ENCODE results near the gene KMT2C.
"Not testable (repeated sequence)": the region's sequence is repeated elsewhere in the genome, so short reads cannot be mapped to it uniquely, and the experiment has no call there.

KMT2C gene

GRCh38 chr7:152328234-152328633 lies 107.6 kb downstream of the KMT2C start:
- H3K27me3 ChIP-seq (replicated peaks; ENCODE audit: control insufficient read depth, insufficient read depth, low read length, poor library complexity, severe bottlenecking): no peaks in the 10 kb centered on the region
- H3K36me3 ChIP-seq (ENCODE audit: control insufficient read depth, insufficient read depth, low read length): peaks cover 18% of the 10 kb centered on the region
- H3K4me3 ChIP-seq (ENCODE audit: insufficient read depth, low read depth, low read length, poor library complexity, severe bottlenecking): no peak overlapping the region
- no peaks in the 10 kb centered on the region for H3K4me1 ChIP-seq (ENCODE audit: control insufficient read depth, insufficient read depth, low read length, poor library complexity, severe bottlenecking)
- no peak for DNase-seq
- H3K27ac ChIP-seq (ENCODE audit: insufficient read depth, low read length, poor library complexity, severe bottlenecking): no peak overlapping the region
- H3K9me3 ChIP-seq (ENCODE audit: control insufficient read depth, low read length): no peaks in the 10 kb centered on the region

GRCh38 chr7:152315845-152316244 lies 120.0 kb downstream of the KMT2C start:
- Histone ChIP-seq H3K27ac (ENCODE audit: insufficient read depth, low read length, poor library complexity, severe bottlenecking) (no peak overlapping the region), H3K4me3 (ENCODE audit: insufficient read depth, low read depth, low read length, poor library complexity, severe bottlenecking) (no peak overlapping the region)

GRCh38 chr7:152313831-152314604 lies 121.8 kb downstream of the KMT2C start:
- H3K27me3 ChIP-seq (replicated peaks; ENCODE audit: control insufficient read depth, insufficient read depth, low read length, poor library complexity, severe bottlenecking): no peaks in the 10 kb centered on the region
- DNase-seq: no peak
- H3K4me3 ChIP-seq (ENCODE audit: insufficient read depth, low read depth, low read length, poor library complexity, severe bottlenecking): no peak overlapping the region
- no peak overlapping the region for H3K27ac ChIP-seq (ENCODE audit: insufficient read depth, low read length, poor library complexity, severe bottlenecking)
- H3K36me3 ChIP-seq (ENCODE audit: control insufficient read depth, insufficient read depth, low read length): peaks cover 14% of the 10 kb centered on the region
- no peaks in the 10 kb centered on the region for H3K4me1 ChIP-seq (ENCODE audit: control insufficient read depth, insufficient read depth, low read length, poor library complexity, severe bottlenecking)
- H3K9me3 ChIP-seq (ENCODE audit: control insufficient read depth, low read length): no peaks in the 10 kb centered on the region

More at GRCh38 chr7:152315845-152316244, 120.0 kb downstream of the KMT2C start:
- no peak for DNase-seq
- H3K27me3 ChIP-seq (replicated peaks; ENCODE audit: control insufficient read depth, insufficient read depth, low read length, poor library complexity, severe bottlenecking): no peaks in the 10 kb centered on the region
- H3K36me3 ChIP-seq (ENCODE audit: control insufficient read depth, insufficient read depth, low read length): peaks cover 4% of the 10 kb centered on the region
- H3K9me3 ChIP-seq (ENCODE audit: control insufficient read depth, low read length): no peaks in the 10 kb centered on the region
- H3K4me1 ChIP-seq (ENCODE audit: control insufficient read depth, insufficient read depth, low read length, poor library complexity, severe bottlenecking): no peaks in the 10 kb centered on the region

- H3K27me3 ChIP-seq (replicated peaks; ENCODE audit: control insufficient read depth, insufficient read depth, low read length, poor library complexity, severe bottlenecking): no peaks in the 10 kb centered on the region
- H3K4me3 ChIP-seq (ENCODE audit: insufficient read depth, low read depth, low read length, poor library complexity, severe bottlenecking): no peak overlapping the region
- H3K9me3 ChIP-seq (ENCODE audit: control insufficient read depth, low read length): no peaks in the 10 kb centered on the region
- H3K36me3 ChIP-seq (ENCODE audit: control insufficient read depth, insufficient read depth, low read length): peaks cover 21% of the 10 kb centered on the region
- DNase-seq: no peak
- no peak overlapping the region for H3K27ac ChIP-seq (ENCODE audit: insufficient read depth, low read length, poor library complexity, severe bottlenecking)
- H3K4me1 ChIP-seq (ENCODE audit: control insufficient read depth, insufficient read depth, low read length, poor library complexity, severe bottlenecking): no peaks in the 10 kb centered on the region
These were observed 122.6 kb downstream of the KMT2C start for GRCh38 chr7:152313217-152313616.

DNA sequence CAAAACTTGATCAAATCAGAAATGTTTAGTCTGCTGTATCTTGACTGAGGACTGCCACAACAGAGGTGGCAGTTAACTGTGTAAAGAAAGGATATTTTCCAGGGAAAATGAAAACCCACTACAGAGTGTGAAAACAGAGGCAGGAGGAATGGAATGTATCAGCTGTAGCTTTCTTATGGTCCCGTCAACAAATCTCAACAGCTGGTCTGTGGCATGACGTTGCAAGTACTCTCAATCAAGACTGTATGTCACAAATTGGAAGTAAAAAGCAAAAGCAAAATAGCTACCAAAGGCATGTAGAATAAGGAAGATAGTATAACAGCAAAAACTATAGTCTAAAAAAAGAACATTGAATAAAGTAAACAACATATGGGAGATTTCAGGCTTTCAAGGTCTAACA lies 123.5 kb downstream of the KMT2C start:
- H3K27me3 ChIP-seq (replicated peaks; ENCODE audit: control insufficient read depth, insufficient read depth, low read length, poor library complexity, severe bottlenecking): no peaks in the 10 kb centered on the region
- no peak for DNase-seq
- H3K4me3 ChIP-seq (ENCODE audit: insufficient read depth, low read depth, low read length, poor library complexity, severe bottlenecking): no peak overlapping the region
- H3K27ac ChIP-seq (ENCODE audit: insufficient read depth, low read length, poor library complexity, severe bottlenecking): no peak overlapping the region
- H3K9me3 ChIP-seq (ENCODE audit: control insufficient read depth, low read length): no peaks in the 10 kb centered on the region
- peaks cover 29% of the 10 kb centered on the region for H3K36me3 ChIP-seq (ENCODE audit: control insufficient read depth, insufficient read depth, low read length)
- no peaks in the 10 kb centered on the region for H3K4me1 ChIP-seq (ENCODE audit: control insufficient read depth, insufficient read depth, low read length, poor library complexity, severe bottlenecking)

DNA sequence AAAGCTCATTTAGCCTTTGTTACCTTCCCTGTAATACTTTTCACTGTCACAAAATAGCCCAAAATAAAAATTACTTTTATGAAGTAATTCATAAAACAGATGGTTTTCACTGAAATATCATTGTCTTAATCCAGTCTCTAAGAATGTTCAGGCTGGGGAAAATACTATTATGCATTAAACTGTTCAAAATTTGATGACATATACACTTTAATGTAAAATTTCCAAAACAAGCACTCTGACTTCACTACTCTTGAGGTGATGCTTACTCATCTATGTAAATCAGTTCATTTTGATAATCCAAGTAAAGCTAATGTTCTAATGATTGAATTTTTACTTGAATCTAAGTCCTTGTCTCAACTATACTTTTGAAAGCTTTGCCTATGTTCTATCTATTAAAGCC lies 127.9 kb downstream of the KMT2C start:
- Histone ChIP-seq H3K27ac (ENCODE audit: insufficient read depth, low read length, poor library complexity, severe bottlenecking) (no peak overlapping the region), H3K4me1 (ENCODE audit: control insufficient read depth, insufficient read depth, low read length, poor library complexity, severe bottlenecking) (no peaks in the 10 kb centered on the region), H3K4me3 (ENCODE audit: insufficient read depth, low read depth, low read length, poor library complexity, severe bottlenecking) (no peak overlapping the region), H3K27me3 (replicated peaks; ENCODE audit: control insufficient read depth, insufficient read depth, low read length, poor library complexity, severe bottlenecking) (no peaks in the 10 kb centered on the region), H3K9me3 (ENCODE audit: control insufficient read depth, low read length) (no peaks in the 10 kb centered on the region), H3K36me3 (ENCODE audit: control insufficient read depth, insufficient read depth, low read length) (peaks cover 40% of the 10 kb centered on the region)
- no peak for DNase-seq

GRCh38 chr7:152299542-152300143 lies 136.2 kb downstream of the KMT2C start:
- H3K36me3 ChIP-seq (ENCODE audit: control insufficient read depth, insufficient read depth, low read length); H3K4me1 ChIP-seq (ENCODE audit: control insufficient read depth, insufficient read depth, low read length, poor library complexity, severe bottlenecking); DNase-seq; H3K27me3 ChIP-seq (replicated peaks; ENCODE audit: control insufficient read depth, insufficient read depth, low read length, poor library complexity, severe bottlenecking); H3K9me3 ChIP-seq (ENCODE audit: control insufficient read depth, low read length); H3K4me3 ChIP-seq (ENCODE audit: insufficient read depth, low read depth, low read length, poor library complexity, severe bottlenecking); H3K27ac ChIP-seq (ENCODE audit: insufficient read depth, low read length, poor library complexity, severe bottlenecking): not testable (repeated sequence)

DNA sequence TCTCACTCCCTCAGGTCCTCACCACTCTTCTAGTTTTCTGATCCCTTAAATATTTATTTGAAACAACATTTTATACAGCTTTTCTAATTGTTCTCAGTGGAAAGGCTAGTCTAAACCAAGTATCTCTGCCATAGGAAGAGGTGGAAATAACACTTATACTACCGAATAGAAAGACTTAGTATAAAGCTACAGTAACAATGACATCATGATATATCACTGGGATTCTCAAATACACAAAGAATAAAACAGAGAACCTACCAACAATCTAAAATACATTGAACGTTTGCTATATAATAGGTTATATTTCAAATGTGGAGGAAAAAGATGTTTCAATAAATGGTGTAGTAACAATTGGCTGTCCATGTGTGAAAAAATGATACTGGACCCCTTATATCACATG lies 142.9 kb downstream of the KMT2C start:
- Histone ChIP-seq H3K27me3 (replicated peaks; ENCODE audit: control insufficient read depth, insufficient read depth, low read length, poor library complexity, severe bottlenecking) (no peaks in the 10 kb centered on the region), H3K27ac (ENCODE audit: insufficient read depth, low read length, poor library complexity, severe bottlenecking) (no peak overlapping the region), H3K9me3 (ENCODE audit: control insufficient read depth, low read length) (no peaks in the 10 kb centered on the region), H3K4me1 (ENCODE audit: control insufficient read depth, insufficient read depth, low read length, poor library complexity, severe bottlenecking) (no peaks in the 10 kb centered on the region), H3K4me3 (ENCODE audit: insufficient read depth, low read depth, low read length, poor library complexity, severe bottlenecking) (no peak overlapping the region), H3K36me3 (ENCODE audit: control insufficient read depth, insufficient read depth, low read length) (peaks cover 5% of the 10 kb centered on the region)
- no peak for DNase-seq

DNA sequence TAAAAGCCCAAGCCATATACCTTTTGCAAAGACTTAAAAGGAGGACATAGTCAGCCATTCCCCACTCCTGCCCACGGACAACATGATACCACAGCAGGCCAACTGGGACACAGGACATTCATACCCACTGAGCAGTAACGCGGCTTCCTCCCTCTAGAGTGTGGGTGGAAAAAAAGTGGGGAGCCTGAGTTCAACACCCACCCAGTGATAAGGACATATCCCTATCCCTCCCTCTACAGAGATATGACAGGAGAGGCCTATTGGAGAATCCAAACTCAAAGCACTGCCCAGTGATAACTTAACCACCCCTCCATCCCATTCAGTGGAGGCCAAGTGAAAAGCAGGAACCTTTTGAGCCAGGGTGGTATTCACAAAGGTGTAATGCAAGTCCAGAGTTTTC lies 148.8 kb downstream of the KMT2C start:
- H3K4me1 ChIP-seq (ENCODE audit: control insufficient read depth, insufficient read depth, low read length, poor library complexity, severe bottlenecking); H3K36me3 ChIP-seq (ENCODE audit: control insufficient read depth, insufficient read depth, low read length); H3K27me3 ChIP-seq (replicated peaks; ENCODE audit: control insufficient read depth, insufficient read depth, low read length, poor library complexity, severe bottlenecking); H3K4me3 ChIP-seq (ENCODE audit: insufficient read depth, low read depth, low read length, poor library complexity, severe bottlenecking); DNase-seq; H3K9me3 ChIP-seq (ENCODE audit: control insufficient read depth, low read length); H3K27ac ChIP-seq (ENCODE audit: insufficient read depth, low read length, poor library complexity, severe bottlenecking): not testable (repeated sequence)

DNA sequence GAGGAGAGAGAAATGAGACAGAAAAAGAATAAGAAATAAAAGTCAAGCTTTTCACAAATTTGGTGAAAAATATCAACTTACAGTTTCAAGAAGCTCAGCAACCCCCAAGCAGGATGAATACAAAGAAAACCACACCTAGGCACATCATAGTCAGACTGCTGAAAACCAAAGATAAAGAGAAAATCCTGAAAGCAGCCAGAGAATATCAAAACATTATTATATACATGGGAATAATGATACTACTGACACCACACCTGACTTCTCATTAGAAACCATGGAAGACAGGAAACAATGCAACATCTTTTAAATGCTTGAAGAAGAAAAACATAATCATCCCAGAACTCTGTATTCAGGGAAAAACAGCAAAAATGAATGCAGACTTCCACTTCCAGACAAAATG lies 149.6 kb downstream of the KMT2C start:
- not testable (repeated sequence) for H3K27me3 ChIP-seq (replicated peaks; ENCODE audit: control insufficient read depth, insufficient read depth, low read length, poor library complexity, severe bottlenecking); H3K4me1 ChIP-seq (ENCODE audit: control insufficient read depth, insufficient read depth, low read length, poor library complexity, severe bottlenecking); H3K36me3 ChIP-seq (ENCODE audit: control insufficient read depth, insufficient read depth, low read length); H3K9me3 ChIP-seq (ENCODE audit: control insufficient read depth, low read length); DNase-seq; H3K27ac ChIP-seq (ENCODE audit: insufficient read depth, low read length, poor library complexity, severe bottlenecking); H3K4me3 ChIP-seq (ENCODE audit: insufficient read depth, low read depth, low read length, poor library complexity, severe bottlenecking)

Measured in effector memory CD4-positive, alpha-beta T cell (primary cell).